K562 (cell line): Measurements from ENCODE around the gene JPT1. TPM values are rescaled to one million over a fixed set of nuclear protein-coding genes. Genes with fewer than 3 reads are reported as not detected.

ENCODE experiments used
- ARID1B ChIP-seq: fragments of 450-650 bp; IDR thresholded peaks from 2 replicates; pipeline ENCODE4 v1.6.1; 2016; ENCODE audit warnings: antibody characterized with exemption, mild to moderate bottlenecking, inconsistent platforms
- E2F4 ChIP-seq: sonication (generic); formaldehyde crosslinking; IDR thresholded peaks from 2 replicates; pipeline ENCODE4 v1.8.0; 2022; ENCODE audit warnings: mild to moderate bottlenecking, low read depth, missing genetic modification reagents
- E2F8 ChIP-seq: fragments of 450-650 bp; IDR thresholded peaks from 2 replicates; pipeline ENCODE4 v1.7.1; 2018; ENCODE audit warnings: mild to moderate bottlenecking, low read depth; ENCODE audit not compliant: partially characterized antibody
- ELF4 ChIP-seq: fragments of 450-650 bp; formaldehyde crosslinking; IDR thresholded peaks from 2 replicates; pipeline ENCODE4 v1.4.0; 2022; ENCODE audit warnings: missing genetic modification characterization
- EWSR1 ChIP-seq: fragments of 450-650 bp; IDR thresholded peaks from 2 replicates; pipeline ENCODE4 v1.6.1; 2018; ENCODE audit warnings: borderline replicate concordance, mild to moderate bottlenecking, low read depth, moderate library complexity; ENCODE audit not compliant: partially characterized antibody
- GATA2 ChIP-seq: sonication (generic); formaldehyde crosslinking; IDR thresholded peaks from 2 replicates; pipeline ENCODE4 v1.4.0; 2020; ENCODE audit warnings: mild to moderate bottlenecking, missing genetic modification reagents
- HDAC2 ChIP-seq: fragments of 450-650 bp; IDR thresholded peaks from 2 replicates; pipeline ENCODE4 v1.6.1; 2016; ENCODE audit warnings: mild to moderate bottlenecking
- HMG20B ChIP-seq: fragments of 250-450 bp; sonication (Bioruptor Pico); IDR thresholded peaks from 2 replicates; pipeline ENCODE4 v1.5.0; 2021; ENCODE audit warnings: mild to moderate bottlenecking
- PHF8 ChIP-seq: fragments of 200-600 bp; sonication (generic); IDR thresholded peaks from 2 replicates; pipeline ENCODE4 v1.6.1; 2012; ENCODE audit warnings: mixed run types, mild to moderate bottlenecking, inconsistent platforms, low read length, moderate library complexity, borderline replicate concordance
- SETDB1 ChIP-seq: IDR thresholded peaks from one replicate; pipeline ENCODE4 v1.6.1; 2012; ENCODE audit warnings: low read length, control low read depth, inconsistent platforms
- SIN3A ChIP-seq, 2 experiments: fragments of 150-350 bp in 1 of 2; IDR thresholded peaks; 2 replicates each; pipeline ENCODE4 v1.6.1; 2011 to 2016; ENCODE audit warnings: borderline replicate concordance in 2 of 2, low read depth in 2 of 2, low read length in 2 of 2, mild to moderate bottlenecking in 2 of 2, moderate library complexity in 2 of 2; ENCODE audit not compliant: control insufficient read depth in 1 of 2
- TGIF2 ChIP-seq: sonication (generic); formaldehyde crosslinking; IDR thresholded peaks from 2 replicates; pipeline ENCODE4 v1.8.1; 2022; ENCODE audit warnings: mild to moderate bottlenecking, missing genetic modification reagents, moderate library complexity
- ZKSCAN8 ChIP-seq: fragments of 200-800 bp; sonication (Bioruptor generic); IDR thresholded peaks from 2 replicates; pipeline ENCODE4 v1.6.1; 2016; ENCODE audit warnings: missing genetic modification characterization, missing compliant biosample characterization
- ZNF644 ChIP-seq: fragments of 200-800 bp; sonication (Bioruptor generic); IDR thresholded peaks from 2 replicates; pipeline ENCODE4 v1.6.1; 2016; ENCODE audit warnings: low read depth, missing genetic modification characterization, missing compliant biosample characterization
- polyA plus RNA-seq, 8 experiments: library from polyadenylated mRNA; depleted of rRNA in 4 of 8; stranded (reverse) in 5 of 8; unstranded in 3 of 8; fragments of >200 nt; fragmentation: Nextera tagmentation in 2 of 8; fragmentation: Illumina TruSeq in 1 of 8; extraction: Ambion mirVana in 2 of 8; extraction: Trizol in 1 of 8; gene quantifications; 2 replicates each; pipeline versions ENCODE4 v1.2.1 to v1.2.3, GENCODE V29; 2011 to 2014; ENCODE audit warnings: inconsistent platforms in 1 of 8, missing spikeins in 1 of 8
- total RNA-seq, 7 experiments: library from RNA; depleted of rRNA in 6 of 7; stranded (reverse); fragments of >200 nt in 6 of 7; fragmentation: Illumina TruSeq in 2 of 7; extraction: Trizol in 2 of 7; gene quantifications; 2 replicates each; pipeline versions ENCODE4 v1.2.1 to v1.2.3, GENCODE V29; 2011 to 2021; ENCODE audit warnings: low replicate concordance in 1 of 7
- TF ChIP-seq, protein P1 (sequence below), 2 experiments: fragments of 450-650 bp; IDR thresholded peaks; 2 replicates each; pipeline ENCODE4 v1.6.1; 2016
- TF ChIP-seq, protein P2 (sequence below), 2 experiments: fragments of 200-800 bp in 1 of 2; sonication (Bioruptor generic) in 1 of 2; sonication (generic) in 1 of 2; formaldehyde crosslinking in 1 of 2; IDR thresholded peaks in 1 of 2; conservative IDR thresholded peaks in 1 of 2; 2 replicates each; pipeline versions ENCODE4 v1.5.0 to v1.6.1; 2016 to 2020; ENCODE audit warnings: missing compliant biosample characterization in 1 of 2, missing genetic modification characterization in 1 of 2, missing genetic modification reagents in 1 of 2
- TF ChIP-seq, protein P3 (sequence below), 2 experiments: fragments of 450-650 bp in 1 of 2; sonication (generic) in 1 of 2; formaldehyde crosslinking in 1 of 2; IDR thresholded peaks in 1 of 2; conservative IDR thresholded peaks in 1 of 2; 2 replicates each; pipeline versions ENCODE4 v1.6.1 to v1.8.1; 2016 to 2023; ENCODE audit warnings: mild to moderate bottlenecking in 2 of 2, moderate library complexity in 2 of 2, inconsistent platforms in 1 of 2, missing genetic modification reagents in 1 of 2

JPT1 gene
- total and polyA plus RNA-seq, 9 of the 15 experiments (the other 6 are each of a cell fraction or from before 2014, with no cell fraction given) = 56.7 to 292 (median 144) TPM

- TF ChIP-seq, protein P1, sequence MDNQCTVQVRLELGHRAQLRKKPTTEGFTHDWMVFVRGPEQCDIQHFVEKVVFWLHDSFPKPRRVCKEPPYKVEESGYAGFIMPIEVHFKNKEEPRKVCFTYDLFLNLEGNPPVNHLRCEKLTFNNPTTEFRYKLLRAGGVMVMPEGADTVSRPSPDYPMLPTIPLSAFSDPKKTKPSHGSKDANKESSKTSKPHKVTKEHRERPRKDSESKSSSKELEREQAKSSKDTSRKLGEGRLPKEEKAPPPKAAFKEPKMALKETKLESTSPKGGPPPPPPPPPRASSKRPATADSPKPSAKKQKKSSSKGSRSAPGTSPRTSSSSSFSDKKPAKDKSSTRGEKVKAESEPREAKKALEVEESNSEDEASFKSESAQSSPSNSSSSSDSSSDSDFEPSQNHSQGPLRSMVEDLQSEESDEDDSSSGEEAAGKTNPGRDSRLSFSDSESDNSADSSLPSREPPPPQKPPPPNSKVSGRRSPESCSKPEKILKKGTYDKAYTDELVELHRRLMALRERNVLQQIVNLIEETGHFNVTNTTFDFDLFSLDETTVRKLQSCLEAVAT (IDR thresholded peaks at IDR 0.05) = no peak
- TF ChIP-seq, protein P2, sequence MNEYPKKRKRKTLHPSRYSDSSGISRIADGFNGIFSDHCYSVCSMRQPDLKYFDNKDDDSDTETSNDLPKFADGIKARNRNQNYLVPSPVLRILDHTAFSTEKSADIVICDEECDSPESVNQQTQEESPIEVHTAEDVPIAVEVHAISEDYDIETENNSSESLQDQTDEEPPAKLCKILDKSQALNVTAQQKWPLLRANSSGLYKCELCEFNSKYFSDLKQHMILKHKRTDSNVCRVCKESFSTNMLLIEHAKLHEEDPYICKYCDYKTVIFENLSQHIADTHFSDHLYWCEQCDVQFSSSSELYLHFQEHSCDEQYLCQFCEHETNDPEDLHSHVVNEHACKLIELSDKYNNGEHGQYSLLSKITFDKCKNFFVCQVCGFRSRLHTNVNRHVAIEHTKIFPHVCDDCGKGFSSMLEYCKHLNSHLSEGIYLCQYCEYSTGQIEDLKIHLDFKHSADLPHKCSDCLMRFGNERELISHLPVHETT (CRISPR knock-in tag; conservative IDR thresholded peaks at IDR 0.05 in 1 of 2, IDR thresholded peaks at IDR 0.05 in 1 of 2) = peak in 1 of 2 experiments; percentile 97; a peak in 2 of 4 replicates
- TF ChIP-seq HDAC2 (no peak), ARID1B (no peak), SETDB1 (no peak), TGIF2 (CRISPR knock-in tag) (no peak), E2F4 (no peak), ZNF644 (tag) (peak; percentile 98), GATA2 (no peak), SIN3A (IDR thresholded peaks at IDR 0.05; ENCODE audit: borderline replicate concordance in 2 of 2, control insufficient read depth in 1 of 2, low read depth in 2 of 2, low read length in 2 of 2) (peak; percentile 16 to 80; a peak in 2 of 4 replicates), HMG20B (no peak), ZKSCAN8 (CRISPR knock-in tag) (peak; percentile 89; the same call in 1 of the 2 replicates), PHF8 (peak; percentile 77; the same call in 1 of the 2 replicates), ELF4 (peak; percentile 89), E2F8 (peak; percentile 69), EWSR1 (no peak)
- TF ChIP-seq, protein P3, sequence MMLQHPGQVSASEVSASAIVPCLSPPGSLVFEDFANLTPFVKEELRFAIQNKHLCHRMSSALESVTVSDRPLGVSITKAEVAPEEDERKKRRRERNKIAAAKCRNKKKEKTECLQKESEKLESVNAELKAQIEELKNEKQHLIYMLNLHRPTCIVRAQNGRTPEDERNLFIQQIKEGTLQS (IDR thresholded peaks at IDR 0.05) = no peak
- TF ChIP-seq, protein P3 (CRISPR knock-in tag; conservative IDR thresholded peaks at IDR 0.05) = peak; percentile 22; the same call in 1 of the 2 replicates
Observed at GRCh38 chr17:75182569-75183436, 28.5 kb upstream of the JPT1 start, which contains the start of gene SUMO2 (continued).
